ENCODE measurements around the gene C1QTNF2.

GRCh38 chr5:160363211-160363610, 7.2 kb downstream of the C1QTNF2 start:
- TF ChIP-seq POLR2A (IDR thresholded peaks at IDR 0.05) (no peak), CTCF (IDR thresholded peaks at IDR 0.05) (no peak), POLR2AphosphoS5 (IDR thresholded peaks at IDR 0.05) (no peak), EP300 (IDR thresholded peaks at IDR 0.05) (no peak)
